Activated naive CD4-positive, alpha-beta T cell treated with Interleukin-2 at 50 U/mL for 16 hours (primary cell): ENCODE results near the gene BIRC2.

Source experiments
- DNase-seq: peaks from one replicate; pipeline ENCODE4 v3.0.0-alpha.2; 2020

BIRC2 gene

DNA sequence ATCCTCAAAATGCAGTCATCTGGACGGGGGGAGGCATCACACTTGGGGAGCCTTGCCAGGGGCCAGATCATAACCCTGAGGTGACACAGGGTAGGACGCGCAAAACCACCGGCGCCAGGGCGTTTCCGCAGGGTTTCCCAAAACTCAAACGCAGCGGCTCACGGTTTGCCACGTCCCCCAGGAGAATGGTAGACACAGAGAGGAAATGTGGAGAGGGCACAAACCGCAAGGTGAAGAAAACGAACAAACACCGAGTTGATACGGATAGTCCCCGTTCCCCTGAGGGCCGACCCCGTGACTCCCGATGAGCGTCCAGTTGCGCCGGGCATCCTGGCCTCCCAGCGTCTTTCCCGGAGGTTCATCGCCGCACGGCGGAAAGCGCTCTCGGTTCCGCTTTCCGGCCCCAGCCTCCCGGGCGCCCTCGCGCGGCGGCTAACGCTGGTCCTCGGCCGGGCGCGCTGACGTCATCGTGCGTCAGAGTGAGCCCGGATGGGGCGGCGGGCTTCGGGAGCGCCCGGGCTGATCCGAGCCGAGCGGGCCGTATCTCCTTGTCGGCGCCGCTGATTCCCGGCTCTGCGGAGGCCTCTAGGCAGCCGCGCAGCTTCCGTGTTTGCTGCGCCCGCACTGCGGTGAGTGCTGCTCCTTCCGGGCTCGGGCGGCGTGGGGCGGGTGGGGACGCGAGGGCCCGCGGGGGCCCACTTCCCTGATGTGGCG, at the start of gene BIRC2:
Gene BIRC2, plus strand, starts transcription at position 467 of the 714 bp plus-strand sequence. CDS start 2,641 bp downstream, outside the sequence.
- DNase-seq, result peak; percentile 95

DNA sequence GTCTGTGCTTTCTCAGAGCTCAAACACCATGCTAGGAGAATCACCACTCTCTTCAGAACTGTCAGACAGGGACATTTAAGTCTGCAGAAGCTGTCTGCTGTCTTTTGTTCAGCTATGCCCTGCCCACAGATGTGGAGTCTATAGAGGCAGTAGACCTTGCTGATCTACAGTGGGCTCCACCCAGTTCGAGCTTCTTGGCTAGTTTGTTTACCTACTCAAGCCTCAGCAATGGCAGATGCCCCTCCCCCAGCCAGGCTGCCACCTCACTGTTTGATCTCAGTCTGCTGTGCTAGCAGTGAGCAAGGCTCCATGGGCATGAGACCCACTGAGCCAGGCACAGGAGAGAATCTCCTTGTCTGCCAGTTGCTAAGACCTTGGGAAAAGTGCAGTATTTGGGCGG, 46.2 kb upstream of the BIRC2 start:
- peak; percentile 45 for DNase-seq

DNA sequence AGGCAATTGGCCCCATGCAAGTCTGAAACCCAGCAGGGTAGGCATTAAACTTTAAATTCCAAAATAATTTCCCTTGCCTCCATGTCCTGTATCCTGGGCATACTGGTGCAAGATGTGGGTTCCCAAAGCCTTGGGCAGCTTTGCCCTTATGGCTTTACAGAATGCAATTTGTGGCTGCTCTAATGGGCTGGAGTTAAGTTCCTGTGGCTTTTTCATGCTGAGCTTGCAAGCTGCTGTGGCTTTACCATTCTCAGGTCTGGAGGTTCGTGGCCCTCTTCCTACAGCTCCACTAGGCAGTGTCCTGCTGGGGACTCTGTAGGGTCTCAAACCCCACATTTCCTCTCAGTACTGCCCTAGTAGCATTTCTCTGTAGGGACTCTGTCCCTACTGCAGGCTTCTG, 44.8 kb upstream of the BIRC2 start:
- DNase-seq, result no peak

DNA sequence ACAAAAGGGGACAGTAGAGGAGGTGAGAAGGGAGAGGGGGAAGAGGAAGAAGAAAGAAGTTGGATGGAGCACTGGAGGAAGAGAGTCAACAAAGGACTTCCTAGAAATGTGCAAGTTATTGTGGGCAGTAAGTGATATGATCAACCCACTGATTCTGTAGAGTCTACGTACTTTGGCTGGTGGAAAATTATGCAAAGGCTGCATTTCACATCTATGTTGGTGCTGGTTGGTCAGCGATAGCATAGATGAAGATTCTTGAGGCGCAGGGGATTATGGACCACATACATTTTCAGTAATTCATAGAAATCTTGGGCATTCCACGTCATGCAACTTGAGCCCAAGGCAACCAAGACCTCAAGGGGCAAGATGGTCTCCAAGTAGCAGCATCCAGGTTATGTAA, 42.3 kb upstream of the BIRC2 start:
- DNase-seq, result no peak

DNA sequence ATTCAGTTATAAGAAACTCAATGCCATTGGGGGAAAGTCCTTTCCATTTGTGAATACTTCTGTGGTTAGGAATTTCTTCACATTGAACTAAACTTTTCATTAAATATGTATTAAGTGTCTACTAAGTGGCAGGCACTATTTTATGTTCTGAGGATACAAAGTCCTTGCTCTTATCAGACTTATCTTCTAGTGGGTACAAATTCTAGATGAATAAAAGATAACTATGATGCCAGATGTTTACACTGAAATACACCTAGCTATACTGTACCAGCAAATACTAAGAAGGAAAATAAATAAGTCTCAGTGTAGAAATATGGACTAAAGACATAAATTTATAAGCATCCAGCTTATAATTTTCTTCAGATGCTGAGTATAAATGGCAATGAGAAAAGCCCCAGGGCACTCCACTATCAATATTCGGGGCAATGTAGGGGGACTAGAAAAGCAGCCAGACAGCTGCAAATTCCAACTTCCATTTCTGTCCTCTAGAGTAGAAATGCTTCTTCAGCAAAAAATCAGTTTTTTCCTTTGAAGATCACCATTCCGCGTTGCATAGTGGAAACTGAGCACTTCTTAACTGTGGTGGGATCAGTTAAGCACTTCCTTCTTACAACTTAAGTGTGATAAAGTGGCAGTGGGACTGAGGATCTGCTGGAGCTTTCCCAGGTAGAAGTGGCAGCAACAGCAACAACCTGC, 41.5 kb upstream of the BIRC2 start:
- DNase-seq, result no peak

DNA sequence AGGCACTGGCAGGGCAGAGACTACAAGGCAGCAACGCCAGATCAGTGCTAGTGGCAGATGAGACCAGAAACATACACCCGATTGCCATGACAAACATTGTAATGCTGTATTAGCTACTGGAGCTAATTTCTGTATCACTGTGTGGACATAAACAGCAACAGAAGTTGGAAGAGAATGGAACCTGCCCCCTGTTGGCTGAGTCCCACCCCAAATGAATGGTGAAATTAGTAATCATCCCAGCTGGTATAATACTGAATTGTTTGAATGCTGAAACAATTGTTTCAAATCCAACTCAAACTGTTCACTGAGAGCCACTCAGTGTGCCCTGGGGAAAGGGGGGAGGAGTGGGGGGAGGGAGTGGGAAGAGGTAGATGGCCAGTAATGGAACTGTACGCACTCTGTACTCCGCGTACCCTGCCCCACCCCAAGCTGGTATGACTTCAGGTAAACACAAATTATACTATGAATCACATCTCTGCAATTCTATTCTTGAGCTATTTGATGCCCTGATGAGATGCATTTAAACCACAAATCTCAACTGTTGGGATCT, 40.9 kb upstream of the BIRC2 start:
- DNase-seq, result no peak

DNA sequence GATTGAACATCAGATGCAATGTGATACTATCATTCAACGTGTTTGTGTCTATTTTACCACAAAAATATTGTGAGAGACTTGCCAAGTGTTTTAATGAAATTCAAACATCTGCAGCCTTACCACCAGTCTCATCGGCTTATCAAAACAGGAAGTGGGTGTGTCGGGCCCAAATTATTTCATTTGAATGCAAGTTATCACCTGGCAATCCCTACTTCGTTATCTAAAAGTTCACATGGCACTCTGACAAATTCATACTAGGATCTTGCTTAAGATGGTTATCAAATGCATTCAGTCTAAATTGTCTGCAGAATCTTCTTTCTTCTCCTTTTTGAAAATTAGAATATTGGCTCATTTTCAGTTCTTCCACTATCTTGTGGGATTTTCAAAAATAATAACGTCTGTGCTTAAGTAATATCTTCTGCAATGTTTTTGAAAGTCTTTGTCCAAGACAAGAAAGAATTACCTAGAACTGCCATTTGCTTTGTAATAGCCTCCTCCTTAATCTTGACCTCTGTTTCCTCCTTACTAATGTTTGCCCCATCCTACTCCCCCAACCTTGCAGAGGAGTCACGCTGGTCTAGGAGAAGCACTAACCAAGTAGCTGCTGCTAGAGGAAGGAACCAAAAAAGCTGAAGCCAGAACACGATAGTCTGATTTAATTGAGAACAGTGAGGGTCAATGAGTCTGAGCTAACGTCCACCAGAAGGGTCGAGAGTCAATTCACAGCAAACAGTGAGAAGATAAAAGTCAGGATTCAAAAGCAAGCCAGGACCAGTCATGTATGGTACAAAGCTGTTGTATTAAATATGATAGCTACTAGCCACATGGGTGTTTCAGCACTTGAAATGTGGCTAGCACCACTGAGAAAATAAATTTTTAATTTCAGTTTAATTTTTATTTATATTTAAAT, 39.9 kb upstream of the BIRC2 start:
- peak; percentile 30 for DNase-seq

DNA sequence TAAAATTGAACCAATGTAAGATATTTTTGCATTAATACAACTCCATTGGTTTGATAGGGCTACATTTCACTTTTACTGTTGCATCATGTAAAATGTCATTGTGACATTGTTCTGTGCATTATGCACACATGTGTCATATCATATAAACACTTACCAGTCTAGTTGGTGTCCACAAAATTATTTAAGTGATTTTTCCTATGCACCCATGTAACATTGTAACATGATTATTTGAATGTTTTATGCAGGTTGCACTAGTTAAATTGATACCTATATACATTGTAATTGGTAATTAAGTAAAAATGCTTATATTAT, 39.3 kb upstream of the BIRC2 start:
- no peak for DNase-seq

DNA sequence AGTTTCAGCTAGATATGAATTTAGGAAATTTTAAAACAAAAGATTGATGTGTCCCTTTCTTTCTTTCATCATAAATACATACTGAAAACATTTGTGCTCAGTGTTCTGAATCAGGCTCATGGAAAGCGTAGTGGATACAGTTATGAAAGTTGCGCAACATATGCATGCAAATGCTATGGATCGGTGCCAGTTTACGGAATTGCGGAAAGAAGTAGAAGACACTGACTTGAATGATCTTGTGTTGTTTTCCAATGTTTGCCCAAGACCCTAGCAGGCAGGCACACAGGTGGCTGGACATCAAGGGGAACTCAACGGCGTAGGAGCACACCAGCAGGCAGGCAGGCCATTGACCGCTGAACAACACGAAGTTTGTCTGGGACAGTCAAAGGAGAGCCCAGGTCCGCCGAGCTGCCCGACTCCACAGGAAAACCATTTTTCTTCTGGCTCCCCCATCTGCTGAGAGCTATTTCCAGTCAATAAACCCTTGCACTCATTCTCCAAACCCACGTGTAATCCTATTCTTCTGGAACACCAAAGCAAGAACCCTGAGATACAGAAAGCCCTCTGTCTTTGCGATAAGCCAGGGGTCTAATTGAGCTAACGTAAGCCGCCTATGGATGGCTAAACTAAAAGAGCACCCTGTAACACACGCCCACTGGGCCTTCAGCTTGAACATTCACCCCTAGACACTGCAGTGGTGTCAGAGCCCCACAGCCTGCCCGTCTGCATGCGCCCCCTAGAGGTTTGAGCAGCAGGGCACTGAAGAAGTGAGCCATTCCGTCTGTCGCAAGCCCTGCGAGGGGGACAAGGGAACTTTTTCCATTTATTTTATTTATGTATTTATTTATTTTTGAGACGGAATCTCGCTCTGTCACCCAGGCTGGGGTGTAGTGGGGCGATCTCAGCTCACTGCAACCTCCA, 37.1 kb upstream of the BIRC2 start:
- no peak for DNase-seq

DNA sequence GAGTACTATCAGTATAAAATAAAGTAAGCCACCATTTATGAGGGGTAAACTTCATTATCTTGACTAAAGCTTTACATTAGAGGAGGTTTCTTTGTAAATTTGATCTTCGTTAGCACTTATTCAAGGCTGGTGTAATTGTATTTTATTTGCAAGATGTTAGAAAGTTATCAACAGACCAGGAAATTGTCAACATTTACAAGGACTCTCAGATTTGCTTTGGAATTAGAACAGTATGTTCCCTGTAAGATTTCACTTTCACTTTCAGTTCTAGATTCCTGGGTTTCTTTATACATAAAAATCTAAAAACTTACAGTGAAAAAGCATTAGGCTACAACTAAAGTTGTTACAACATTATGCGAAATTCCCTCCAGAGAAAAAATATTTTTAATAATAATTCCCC, 34.3 kb upstream of the BIRC2 start:
- no peak for DNase-seq

DNA sequence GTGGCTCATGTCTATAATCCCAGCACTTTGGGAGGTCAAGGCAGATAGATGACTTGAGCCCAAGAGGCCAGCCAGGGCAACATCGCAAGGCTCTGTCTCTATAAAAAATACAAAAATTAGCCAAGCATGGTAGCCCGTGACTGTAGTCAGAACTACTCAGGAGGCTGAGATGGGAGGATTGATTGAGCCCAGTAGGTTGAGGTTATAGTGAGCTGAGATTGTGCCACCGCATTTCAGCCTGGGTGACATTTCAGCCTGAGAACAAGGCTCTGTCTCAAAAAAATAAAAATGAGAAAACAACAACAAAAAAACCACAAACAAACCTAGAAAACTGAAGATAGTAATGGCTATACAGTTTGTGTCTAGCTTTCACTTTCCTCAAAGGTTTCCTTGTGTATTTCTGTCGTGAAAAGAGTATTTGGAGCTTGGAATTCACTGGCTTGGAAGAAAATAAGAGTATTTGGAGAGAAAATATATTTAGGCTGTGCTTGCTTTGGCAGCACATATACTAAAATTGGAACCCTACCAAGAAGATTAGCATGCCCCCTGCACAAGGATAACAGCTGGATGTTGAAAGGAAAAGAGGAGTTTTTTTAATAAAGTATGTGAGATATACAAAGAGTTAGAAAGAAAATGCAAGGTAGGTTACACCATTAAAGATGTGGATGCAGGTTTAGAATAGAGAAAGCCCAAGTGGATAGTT, 33.6 kb upstream of the BIRC2 start:
- DNase-seq, result no peak

DNA sequence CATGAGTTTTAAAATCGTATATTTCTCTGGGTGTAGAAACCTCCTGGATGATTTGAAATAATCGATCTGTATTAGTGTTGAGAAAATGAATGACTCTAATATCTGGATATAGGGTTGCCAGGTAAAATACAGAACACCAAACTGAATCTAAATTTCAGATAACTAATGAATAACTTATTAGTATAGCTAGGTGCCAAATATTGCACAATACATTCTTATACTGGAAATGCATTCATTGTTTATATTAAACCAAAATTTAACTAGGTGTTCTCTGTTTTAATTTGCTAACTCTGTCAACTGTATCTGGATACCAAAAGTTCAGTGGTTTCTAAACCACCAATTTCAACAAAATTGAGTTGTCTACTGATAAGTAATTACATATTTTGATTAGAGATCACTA, 32.2 kb upstream of the BIRC2 start:
- no peak for DNase-seq

DNA sequence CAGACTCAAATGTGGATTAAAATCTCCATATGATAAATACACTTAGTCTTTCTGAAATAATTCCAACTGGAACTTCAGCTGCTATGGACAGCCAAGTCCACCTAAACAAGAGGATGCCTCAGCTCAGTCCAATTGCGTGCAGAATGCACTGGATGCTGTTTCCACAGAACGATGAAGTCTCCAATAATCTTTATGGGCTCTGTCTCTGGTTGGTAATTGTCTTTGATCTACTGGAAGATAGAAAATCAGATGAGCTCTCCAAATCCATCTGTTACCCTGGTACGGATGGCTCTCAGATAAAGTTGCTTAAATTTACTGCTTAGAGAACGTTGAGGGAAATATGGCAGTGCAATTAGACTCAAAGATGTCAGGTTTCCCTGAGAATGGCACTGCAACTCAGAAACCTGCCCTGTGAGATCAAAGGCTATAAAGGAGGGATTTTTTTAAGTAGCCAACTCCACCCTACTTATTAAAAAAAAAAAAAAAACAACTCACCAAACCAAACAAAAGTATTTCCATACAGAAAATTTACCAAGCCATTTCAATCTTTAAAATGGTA, 30.6 kb upstream of the BIRC2 start:
- DNase-seq, result no peak

DNA sequence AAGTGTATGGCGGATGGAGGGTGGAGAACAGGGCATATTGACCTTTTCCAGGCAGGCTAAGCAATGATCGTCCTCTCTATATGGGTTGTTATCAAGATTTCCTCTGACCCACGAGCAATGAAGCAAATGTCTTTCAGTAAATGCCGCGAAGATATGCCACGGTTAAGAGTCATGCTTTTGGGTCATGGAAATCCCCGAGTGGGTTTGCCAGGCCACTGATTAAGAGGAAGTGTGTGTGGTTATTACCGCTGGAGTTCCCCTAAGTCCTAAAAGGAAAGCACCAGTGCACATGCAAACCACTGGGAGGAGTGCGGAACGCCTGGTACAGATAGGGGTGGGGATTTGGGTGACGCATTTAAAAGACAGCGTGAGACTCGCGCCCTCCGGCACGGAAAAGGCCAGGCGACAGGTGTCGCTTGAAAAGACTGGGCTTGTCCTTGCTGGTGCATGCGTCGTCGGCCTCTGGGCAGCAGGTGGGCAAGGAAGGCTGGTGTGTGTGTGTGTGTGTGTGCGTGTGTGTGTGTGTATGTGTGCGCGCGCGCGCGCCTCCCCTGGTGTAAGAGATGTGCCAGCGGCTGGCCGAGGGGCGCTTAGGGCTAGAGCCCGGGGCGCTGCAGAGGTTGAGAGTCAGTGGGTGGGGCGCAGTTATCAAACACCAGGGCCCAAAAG, 29.8 kb upstream of the BIRC2 start, which contains the start of gene BIRC3:
Gene BIRC3, plus strand, starts transcription at position 386 of the 669 bp plus-strand sequence. CDS start 7,026 bp downstream, outside the sequence.
- peak; percentile 92 for DNase-seq

DNA sequence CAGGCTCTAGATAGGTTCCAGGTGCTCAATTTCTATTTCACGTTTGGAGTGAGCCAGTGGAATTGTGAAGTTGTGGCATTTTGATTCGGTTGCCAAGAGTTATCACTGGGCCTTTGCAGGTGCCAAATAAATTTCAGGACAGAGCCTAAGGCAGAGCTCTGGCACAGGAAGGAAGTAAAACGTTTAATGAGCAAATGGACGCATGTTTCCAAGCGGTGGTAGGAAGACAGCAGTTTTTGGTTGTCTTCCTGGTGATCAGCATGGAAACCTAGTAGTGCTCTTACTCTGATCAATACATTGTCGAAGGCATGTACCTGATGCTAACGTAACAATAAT, 29.3 kb upstream of the BIRC2 start:
- no peak for DNase-seq

DNA sequence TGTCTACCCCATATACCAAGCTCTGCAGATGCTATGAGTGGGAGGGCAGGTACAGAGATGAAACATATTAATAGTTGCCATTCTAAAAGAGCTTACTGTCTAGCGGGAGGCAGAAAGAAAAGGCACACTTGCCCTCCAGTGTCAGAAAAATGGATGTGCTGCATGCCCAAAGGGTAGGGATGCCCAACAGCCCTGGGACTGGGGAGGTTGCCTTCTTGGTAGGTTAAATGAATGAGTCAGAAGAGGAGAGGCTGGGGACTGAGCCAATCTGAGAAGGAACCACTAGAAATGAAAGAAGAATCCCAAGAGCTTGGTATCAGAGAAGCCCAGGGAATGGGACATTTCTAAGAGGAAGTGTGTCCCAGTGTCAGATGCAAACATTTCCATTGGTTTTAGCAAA, 28.5 kb upstream of the BIRC2 start:
- peak; percentile 67 for DNase-seq

DNA sequence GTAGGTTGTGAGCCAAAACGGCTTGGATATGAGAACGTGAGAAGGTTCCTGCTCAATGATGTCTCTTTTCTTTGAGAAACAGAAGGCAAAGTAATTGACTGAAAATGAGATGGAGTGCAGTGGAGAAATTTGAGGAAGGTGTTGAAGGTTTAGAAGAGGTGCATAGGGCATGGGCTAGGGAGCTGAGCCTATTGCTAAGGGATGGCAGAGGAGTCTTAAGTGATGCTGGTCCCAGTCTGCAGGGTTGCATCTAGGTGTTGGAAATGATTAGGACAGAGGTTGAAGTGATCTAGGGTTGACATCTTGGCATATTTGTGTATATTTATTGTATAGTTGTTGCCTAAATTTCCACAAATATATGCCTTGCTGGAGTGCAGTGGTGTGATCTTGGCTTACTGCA, 27.5 kb upstream of the BIRC2 start:
- DNase-seq, result no peak

DNA sequence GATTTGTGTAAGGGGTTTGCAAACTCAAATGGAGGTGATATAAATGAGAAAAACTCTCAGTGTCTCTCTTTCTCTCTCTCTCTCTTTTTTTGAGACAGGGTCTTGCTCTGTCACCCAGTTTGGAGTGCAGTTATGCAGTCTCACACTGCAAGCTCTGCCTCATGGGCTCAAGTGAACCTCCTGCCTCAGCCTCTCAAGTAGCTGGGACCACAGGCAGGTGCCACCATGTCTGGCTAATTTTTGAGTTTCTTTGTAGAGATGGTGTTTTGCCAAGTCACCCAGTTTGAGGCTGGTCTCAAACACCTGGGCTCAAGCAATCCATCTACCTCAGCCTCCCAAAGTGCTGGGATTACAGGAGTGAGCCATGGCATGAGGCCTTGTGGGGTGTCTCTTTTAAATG, 26.8 kb upstream of the BIRC2 start:
- DNase-seq, result no peak

DNA sequence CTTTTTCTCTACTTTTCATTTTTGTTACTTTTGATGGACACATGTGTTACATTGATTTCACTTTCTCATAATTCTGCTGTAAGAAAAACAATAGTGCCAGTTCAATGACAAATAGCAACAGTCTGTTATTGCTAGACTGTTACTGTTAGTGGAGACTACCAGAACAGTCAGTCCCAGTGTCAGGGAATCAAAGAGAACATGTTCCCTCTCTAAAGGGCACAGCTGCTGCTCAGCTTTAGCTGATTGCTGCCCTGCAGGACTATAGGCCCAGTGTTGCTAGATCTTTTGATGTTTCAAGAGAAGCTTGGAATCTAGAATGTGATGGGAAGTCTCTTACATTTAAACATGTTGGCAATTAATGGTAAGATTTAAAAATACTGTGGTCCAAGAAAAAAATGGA, 26.3 kb upstream of the BIRC2 start:
- no peak for DNase-seq

DNA sequence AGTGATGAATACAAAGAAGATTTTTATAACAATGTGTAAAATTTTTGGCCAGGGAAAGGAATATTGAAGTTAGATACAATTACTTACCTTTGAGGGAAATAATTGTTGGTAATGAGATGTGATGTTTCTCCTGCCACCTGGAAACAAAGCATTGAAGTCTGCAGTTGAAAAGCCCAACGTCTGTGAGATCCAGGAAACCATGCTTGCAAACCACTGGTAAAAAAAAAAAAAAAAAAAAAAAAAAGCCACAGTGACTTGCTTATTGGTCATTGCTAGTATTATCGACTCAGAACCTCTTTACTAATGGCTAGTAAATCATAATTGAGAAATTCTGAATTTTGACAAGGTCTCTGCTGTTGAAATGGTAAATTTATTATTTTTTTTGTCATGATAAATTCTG, 24.5 kb upstream of the BIRC2 start:
- DNase-seq, result no peak
